ENCODE data around the gene LSS. TPM values are rescaled to one million over a fixed set of nuclear protein-coding genes. Genes with fewer than 3 reads are reported as not detected.
"Not testable (repeated sequence)": the region's sequence is repeated elsewhere in the genome, so short reads cannot be mapped to it uniquely, and the experiment has no call there.

Gene LSS
- total RNA-seq, 4 donors from 2014 or later: 55.5 to 131 (median 115) TPM

GRCh38 chr21:46245213-46245915 lies 16.8 kb upstream of the LSS start:
- Histone ChIP-seq H3K27me3 (no peaks in the 10 kb centered on the region), H3K4me3 (no peak overlapping the region), H3K27ac (no peak overlapping the region), H3K9me3 (no peaks in the 10 kb centered on the region), H3K36me3 (peaks cover 35 to 100% (median 51%) of the 10 kb centered on the region in 3 donors), H3K4me1 (no peaks in the 10 kb centered on the region)
- TF ChIP-seq, protein P1, sequence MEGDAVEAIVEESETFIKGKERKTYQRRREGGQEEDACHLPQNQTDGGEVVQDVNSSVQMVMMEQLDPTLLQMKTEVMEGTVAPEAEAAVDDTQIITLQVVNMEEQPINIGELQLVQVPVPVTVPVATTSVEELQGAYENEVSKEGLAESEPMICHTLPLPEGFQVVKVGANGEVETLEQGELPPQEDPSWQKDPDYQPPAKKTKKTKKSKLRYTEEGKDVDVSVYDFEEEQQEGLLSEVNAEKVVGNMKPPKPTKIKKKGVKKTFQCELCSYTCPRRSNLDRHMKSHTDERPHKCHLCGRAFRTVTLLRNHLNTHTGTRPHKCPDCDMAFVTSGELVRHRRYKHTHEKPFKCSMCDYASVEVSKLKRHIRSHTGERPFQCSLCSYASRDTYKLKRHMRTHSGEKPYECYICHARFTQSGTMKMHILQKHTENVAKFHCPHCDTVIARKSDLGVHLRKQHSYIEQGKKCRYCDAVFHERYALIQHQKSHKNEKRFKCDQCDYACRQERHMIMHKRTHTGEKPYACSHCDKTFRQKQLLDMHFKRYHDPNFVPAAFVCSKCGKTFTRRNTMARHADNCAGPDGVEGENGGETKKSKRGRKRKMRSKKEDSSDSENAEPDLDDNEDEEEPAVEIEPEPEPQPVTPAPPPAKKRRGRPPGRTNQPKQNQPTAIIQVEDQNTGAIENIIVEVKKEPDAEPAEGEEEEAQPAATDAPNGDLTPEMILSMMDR (IDR thresholded peaks at IDR 0.05): no peak
- no peak for TF ChIP-seq POLR2A (IDR thresholded peaks at IDR 0.05)
- intact Hi-C loops (cut with DNase I): no loop called here
- DNase-seq: no peak
- 73 to 100% methylated on average over 3 of the region's 3 CpGs for WGBS, 2 donors

DNA sequence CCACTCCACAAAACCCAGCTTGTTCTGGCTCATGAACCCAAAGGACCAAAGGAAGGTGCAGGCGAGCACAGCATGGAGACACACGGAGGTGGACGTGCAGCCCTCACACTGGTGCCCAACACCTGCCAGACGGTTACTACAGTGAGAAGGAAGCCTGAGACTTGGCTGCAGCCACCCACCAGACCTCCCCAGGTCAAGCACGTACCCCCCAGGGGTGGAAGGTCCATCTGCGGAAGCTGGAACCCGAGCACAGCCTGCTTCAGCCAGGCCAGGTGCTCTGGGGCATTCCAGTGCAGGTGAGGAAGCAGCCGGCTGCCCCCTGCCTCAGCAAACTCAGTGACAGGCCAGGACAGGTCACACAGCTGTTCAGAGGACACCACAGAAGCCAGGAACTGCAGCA lies 16.0 kb upstream of the LSS start:
- no peak for DNase-seq
- 100% methylated on average over 1 of the region's 8 CpGs; no CpG with 5 or more reads in 1 of the 2 donors for WGBS, 2 donors
- intact Hi-C loops (cut with DNase I): no loop called here
- Histone ChIP-seq H3K4me3 (no peak overlapping the region), H3K27me3 (no peaks in the 10 kb centered on the region), H3K4me1 (no peaks in the 10 kb centered on the region), H3K9me3 (no peaks in the 10 kb centered on the region), H3K27ac (no peak overlapping the region), H3K36me3 (peaks cover 32 to 100% (median 55%) of the 10 kb centered on the region in 3 donors)
- TF ChIP-seq, protein P1 (IDR thresholded peaks at IDR 0.05): no peak

DNA sequence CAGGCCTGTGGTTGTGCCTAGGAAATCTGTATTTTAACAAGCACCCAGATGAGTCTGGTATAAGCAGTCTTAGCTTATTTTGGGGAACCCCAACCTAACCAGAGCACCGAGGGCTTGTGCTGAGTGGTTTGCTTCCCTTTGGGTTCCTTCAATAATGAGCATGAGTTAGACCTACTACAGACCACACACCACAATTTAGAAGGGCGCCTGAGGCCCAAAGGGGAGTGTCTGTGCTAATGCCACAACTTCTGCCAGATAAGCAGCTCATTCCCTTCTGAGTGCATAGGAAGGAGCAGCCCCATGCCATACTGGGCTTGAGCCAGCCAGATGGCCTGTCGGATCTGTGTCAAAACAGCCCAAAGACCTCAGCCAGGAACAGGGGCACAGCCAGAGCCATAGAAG lies 15.4 kb upstream of the LSS start:
- DNase-seq: no peak
- WGBS, 2 donors: 78% methylated on average over 3 of the region's 3 CpGs; no CpG with 5 or more reads in 1 of the 2 donors
- peaks cover 32 to 100% (median 55%) of the 10 kb centered on the region in 3 donors for H3K36me3 ChIP-seq

DNA sequence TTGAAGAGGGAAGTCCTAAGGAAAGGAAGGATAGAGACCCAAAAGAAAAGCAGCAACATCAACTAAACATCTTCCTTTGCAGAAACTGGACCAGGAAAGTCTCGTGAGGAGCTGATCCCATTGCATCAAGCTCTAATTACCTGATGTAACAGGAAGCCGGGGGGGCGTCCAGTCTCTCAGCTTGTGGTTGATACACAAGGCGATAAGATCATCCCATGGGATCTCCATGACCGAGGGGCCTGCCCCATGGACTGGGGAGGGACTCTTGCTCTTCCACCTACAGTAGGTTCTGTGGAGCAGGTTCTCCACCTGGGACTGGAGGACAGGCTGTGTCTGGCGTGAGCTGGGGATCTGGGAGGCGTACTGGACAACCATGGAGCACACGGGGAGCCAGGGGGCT lies 14.8 kb upstream of the LSS start:
- TF ChIP-seq, protein P1 (IDR thresholded peaks at IDR 0.05): no peak
- TF ChIP-seq POLR2A (IDR thresholded peaks at IDR 0.05): no peak
- Histone ChIP-seq H3K36me3 (peaks cover 32 to 98% (median 55%) of the 10 kb centered on the region in 3 donors), H3K9me3 (no peaks in the 10 kb centered on the region), H3K27ac (no peak overlapping the region), H3K27me3 (no peaks in the 10 kb centered on the region), H3K4me1 (no peaks in the 10 kb centered on the region), H3K4me3 (no peak overlapping the region)
- DNase-seq: no peak
- 79 to 87% methylated on average over 5 to 6 of the region's 8 CpGs for WGBS, 2 donors
- intact Hi-C loops (cut with DNase I): no loop called here

More for the DNA sequence above, 15.4 kb upstream of the LSS start:
- H3K9me3 ChIP-seq: no peaks in the 10 kb centered on the region
- no peaks in the 10 kb centered on the region for H3K4me1 ChIP-seq
- TF ChIP-seq, protein P1 (IDR thresholded peaks at IDR 0.05): no peak
- no peak for TF ChIP-seq POLR2A (IDR thresholded peaks at IDR 0.05)
- no peak overlapping the region for H3K27ac ChIP-seq
- no peak overlapping the region for H3K4me3 ChIP-seq
- no peaks in the 10 kb centered on the region for H3K27me3 ChIP-seq
- intact Hi-C loops (cut with DNase I): no loop called here

DNA sequence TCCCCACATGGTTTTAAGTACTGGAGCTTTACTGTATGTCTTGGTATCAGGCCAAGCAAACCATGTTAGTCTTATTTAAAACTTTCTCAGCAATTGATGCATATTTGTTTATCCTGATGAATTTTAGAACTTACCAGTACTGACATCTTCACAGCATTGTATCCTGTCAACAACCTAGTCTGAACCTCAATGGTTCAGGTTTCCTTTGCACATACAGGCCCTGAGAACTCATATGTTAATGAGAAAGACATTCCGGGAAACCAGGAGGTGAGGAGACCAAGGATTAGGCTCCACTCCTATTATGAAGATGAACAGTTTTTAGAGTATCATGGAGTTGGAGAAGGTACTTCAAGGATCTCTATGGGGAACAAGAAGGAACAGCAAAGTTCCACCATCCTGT lies 13.0 kb upstream of the LSS start:
- H3K9me3 ChIP-seq; H3K4me1 ChIP-seq; intact Hi-C loops (cut with DNase I); H3K27ac ChIP-seq; DNase-seq; H3K27me3 ChIP-seq; H3K4me3 ChIP-seq: not testable (repeated sequence)
- 25 to 63% methylated on average over 1 of the region's 1 CpG for WGBS, 2 donors
- peaks cover 30 to 87% (median 51%) of the 10 kb centered on the region in 3 donors for H3K36me3 ChIP-seq
